SK-N-SH treated with all-trans-retinoic acid at 6 μM for 48 hours (cell line): ENCODE measurements around the gene MAPK8IP3.

Source experiments
- ATAC-seq: fragments of 200-7000 bp; cut with Tn5 transposase; 3 replicates; pipeline ENCODE4 v1.9.1; 2020; ENCODE audit warnings: mild to moderate bottlenecking, moderate library complexity
- ARNTL ChIP-seq: fragments of 450-650 bp; formaldehyde crosslinking; IDR thresholded peaks from 2 replicates; pipeline ENCODE4 v1.5.0; 2020; ENCODE audit warnings: low read depth, mild to moderate bottlenecking, moderate library complexity, borderline replicate concordance
- CREB5 ChIP-seq: fragments of 250-450 bp; sonication (Bioruptor Pico); IDR thresholded peaks from 2 replicates; pipeline ENCODE4 v1.5.1; 2020; ENCODE audit warnings: low read depth, mild to moderate bottlenecking, moderate library complexity
- CSDC2 ChIP-seq: fragments of 250-450 bp; sonication (Bioruptor Pico); IDR thresholded peaks from 2 replicates; pipeline ENCODE4 v1.5.0; 2020; ENCODE audit warnings: mild to moderate bottlenecking, moderate library complexity
- ESRRG ChIP-seq: fragments of 250-450 bp; sonication (Bioruptor Pico); IDR thresholded peaks from 2 replicates; pipeline ENCODE4 v1.6.1; 2021; ENCODE audit warnings: mild to moderate bottlenecking
- GLIS3 ChIP-seq: fragments of 250-450 bp; sonication (Bioruptor Pico); IDR thresholded peaks from 2 replicates; pipeline ENCODE4 v1.5.0; 2020; ENCODE audit warnings: mild to moderate bottlenecking, moderate library complexity
- OSR1 ChIP-seq: fragments of 250-450 bp; sonication (Bioruptor Pico); IDR thresholded peaks from 2 replicates; pipeline ENCODE4 v1.8.0; 2022; ENCODE audit warnings: moderate library complexity, mild to moderate bottlenecking, inconsistent platforms
- PATZ1 ChIP-seq: fragments of 250-450 bp; sonication (Bioruptor Pico); IDR thresholded peaks from 2 replicates; pipeline ENCODE4 v1.8.0; 2020; ENCODE audit warnings: mild to moderate bottlenecking, moderate library complexity, borderline replicate concordance
- PPARA ChIP-seq: fragments of 250-450 bp; sonication (Bioruptor Pico); IDR thresholded peaks from 2 replicates; pipeline ENCODE4 v1.5.0; 2020; ENCODE audit warnings: mild to moderate bottlenecking, borderline replicate concordance
- SNAI2 ChIP-seq: fragments of 250-450 bp; sonication (Bioruptor Pico); IDR thresholded peaks from 2 replicates; pipeline ENCODE4 v1.5.0; 2020; ENCODE audit warnings: mild to moderate bottlenecking, moderate library complexity
- TCF4 ChIP-seq: fragments of 250-450 bp; sonication (Bioruptor Pico); IDR thresholded peaks from 2 replicates; pipeline ENCODE4 v1.8.0; 2021; ENCODE audit warnings: mild to moderate bottlenecking, moderate library complexity, borderline replicate concordance
- TOX ChIP-seq: fragments of 250-450 bp; sonication (Bioruptor Pico); IDR thresholded peaks from 2 replicates; pipeline ENCODE4 v1.8.0; 2021; ENCODE audit warnings: mild to moderate bottlenecking, moderate library complexity, borderline replicate concordance
- ZC3H10 ChIP-seq: fragments of 250-450 bp; sonication (Bioruptor Pico); IDR thresholded peaks from 2 replicates; pipeline ENCODE4 v1.5.1; 2021; ENCODE audit warnings: mild to moderate bottlenecking, moderate library complexity
- ZFP3 ChIP-seq: fragments of 250-450 bp; sonication (Bioruptor Pico); IDR thresholded peaks from 2 replicates; pipeline ENCODE4 v1.5.0; 2020; ENCODE audit warnings: mild to moderate bottlenecking, moderate library complexity
- ZFP30 ChIP-seq: fragments of 450-650 bp; formaldehyde crosslinking; IDR thresholded peaks from 2 replicates; pipeline ENCODE4 v1.5.0; 2022; ENCODE audit warnings: mild to moderate bottlenecking, moderate library complexity
- ZNF565 ChIP-seq: fragments of 450-650 bp; formaldehyde crosslinking; conservative IDR thresholded peaks from 2 replicates; pipeline ENCODE4 v1.5.0; 2020; ENCODE audit warnings: low read depth, mild to moderate bottlenecking, moderate library complexity
- ZNF70 ChIP-seq: fragments of 450-650 bp; formaldehyde crosslinking; IDR thresholded peaks from 2 replicates; pipeline ENCODE4 v1.5.0; 2020; ENCODE audit warnings: mild to moderate bottlenecking, moderate library complexity
- ZNF8 ChIP-seq: fragments of 450-650 bp; formaldehyde crosslinking; IDR thresholded peaks from 2 replicates; pipeline ENCODE4 v1.5.0; 2020; ENCODE audit warnings: mild to moderate bottlenecking, moderate library complexity
- TF ChIP-seq, protein P1 (sequence below): fragments of 250-450 bp; sonication (Bioruptor Pico); IDR thresholded peaks from 2 replicates; pipeline ENCODE4 v1.5.0; 2020; ENCODE audit warnings: mild to moderate bottlenecking, moderate library complexity

The MAPK8IP3 gene

GRCh38 chr16:1734816-1735215 is 28.8 kb downstream of the MAPK8IP3 start:
- ATAC-seq: no peak
- TF ChIP-seq SNAI2 (CRISPR knock-in tag) (no peak), PPARA (CRISPR knock-in tag) (no peak), TOX (CRISPR knock-in tag) (no peak), ESRRG (CRISPR knock-in tag) (no peak), ARNTL (CRISPR knock-in tag) (no peak), CSDC2 (CRISPR knock-in tag) (no peak), CREB5 (CRISPR knock-in tag) (no peak), OSR1 (CRISPR knock-in tag) (no peak), ZFP3 (CRISPR knock-in tag) (no peak)

- TF ChIP-seq TOX (CRISPR knock-in tag) (no peak), OSR1 (CRISPR knock-in tag) (no peak), ZNF8 (CRISPR knock-in tag) (no peak), SNAI2 (CRISPR knock-in tag) (no peak), ESRRG (CRISPR knock-in tag) (no peak), CREB5 (CRISPR knock-in tag) (no peak), ZNF70 (CRISPR knock-in tag) (no peak), ZC3H10 (CRISPR knock-in tag) (no peak), TCF4 (CRISPR knock-in tag) (no peak), PPARA (CRISPR knock-in tag) (no peak)
- TF ChIP-seq, protein P1, sequence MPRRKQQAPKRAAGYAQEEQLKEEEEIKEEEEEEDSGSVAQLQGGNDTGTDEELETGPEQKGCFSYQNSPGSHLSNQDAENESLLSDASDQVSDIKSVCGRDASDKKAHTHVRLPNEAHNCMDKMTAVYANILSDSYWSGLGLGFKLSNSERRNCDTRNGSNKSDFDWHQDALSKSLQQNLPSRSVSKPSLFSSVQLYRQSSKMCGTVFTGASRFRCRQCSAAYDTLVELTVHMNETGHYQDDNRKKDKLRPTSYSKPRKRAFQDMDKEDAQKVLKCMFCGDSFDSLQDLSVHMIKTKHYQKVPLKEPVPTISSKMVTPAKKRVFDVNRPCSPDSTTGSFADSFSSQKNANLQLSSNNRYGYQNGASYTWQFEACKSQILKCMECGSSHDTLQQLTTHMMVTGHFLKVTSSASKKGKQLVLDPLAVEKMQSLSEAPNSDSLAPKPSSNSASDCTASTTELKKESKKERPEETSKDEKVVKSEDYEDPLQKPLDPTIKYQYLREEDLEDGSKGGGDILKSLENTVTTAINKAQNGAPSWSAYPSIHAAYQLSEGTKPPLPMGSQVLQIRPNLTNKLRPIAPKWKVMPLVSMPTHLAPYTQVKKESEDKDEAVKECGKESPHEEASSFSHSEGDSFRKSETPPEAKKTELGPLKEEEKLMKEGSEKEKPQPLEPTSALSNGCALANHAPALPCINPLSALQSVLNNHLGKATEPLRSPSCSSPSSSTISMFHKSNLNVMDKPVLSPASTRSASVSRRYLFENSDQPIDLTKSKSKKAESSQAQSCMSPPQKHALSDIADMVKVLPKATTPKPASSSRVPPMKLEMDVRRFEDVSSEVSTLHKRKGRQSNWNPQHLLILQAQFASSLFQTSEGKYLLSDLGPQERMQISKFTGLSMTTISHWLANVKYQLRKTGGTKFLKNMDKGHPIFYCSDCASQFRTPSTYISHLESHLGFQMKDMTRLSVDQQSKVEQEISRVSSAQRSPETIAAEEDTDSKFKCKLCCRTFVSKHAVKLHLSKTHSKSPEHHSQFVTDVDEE (CRISPR knock-in tag): no peak
- no peak for ATAC-seq
Observed at GRCh38 chr16:1740234-1740633, 34.2 kb downstream of the MAPK8IP3 start.

GRCh38 chr16:1740781-1741490 is 34.9 kb downstream of the MAPK8IP3 start:
- no peak for ATAC-seq

DNA sequence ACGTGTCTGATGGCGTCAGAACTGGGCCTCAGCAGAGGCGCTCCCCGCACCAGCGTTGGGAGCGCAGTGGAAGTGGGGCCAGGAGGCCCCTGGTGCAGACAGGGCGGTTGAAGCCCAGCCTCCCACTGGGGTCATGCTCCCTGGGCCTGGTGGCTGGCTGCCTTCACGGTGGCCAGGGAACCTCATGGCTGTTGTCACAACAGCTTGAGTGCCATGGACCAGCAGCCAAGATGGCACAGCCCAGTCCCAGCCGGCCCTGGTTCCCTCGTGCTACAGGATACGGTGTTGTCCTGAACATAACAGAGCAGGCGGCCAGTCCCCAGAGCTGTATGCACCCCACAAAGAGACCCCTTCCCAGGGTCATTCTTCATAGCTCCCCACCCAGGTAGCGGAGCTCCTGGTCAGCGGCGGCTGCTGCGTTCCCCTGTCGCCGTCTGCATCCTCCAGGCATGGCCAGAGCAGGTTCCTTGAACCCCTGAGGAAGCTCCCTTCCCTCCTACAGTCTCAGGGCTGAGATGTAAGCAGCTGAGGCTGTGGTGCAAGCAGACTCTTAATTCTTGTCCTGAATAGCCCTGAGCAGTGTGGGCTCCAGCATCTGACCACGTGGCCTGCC is 35.7 kb downstream of the MAPK8IP3 start:
- TF ChIP-seq ZC3H10 (CRISPR knock-in tag): no peak
- no peak for TF ChIP-seq PPARA (CRISPR knock-in tag)
- TF ChIP-seq ZNF565 (CRISPR knock-in tag): no peak
- TF ChIP-seq CSDC2 (CRISPR knock-in tag): no peak

More at GRCh38 chr16:1740781-1741490, 34.9 kb downstream of the MAPK8IP3 start:
- TF ChIP-seq TOX (CRISPR knock-in tag) (no peak), ZFP3 (CRISPR knock-in tag) (no peak), ZC3H10 (CRISPR knock-in tag) (no peak), PPARA (CRISPR knock-in tag) (no peak), ZNF8 (CRISPR knock-in tag) (no peak), ZNF565 (CRISPR knock-in tag) (no peak), PATZ1 (no peak), ZFP30 (no peak), GLIS3 (no peak)

More for the DNA sequence above, 35.7 kb downstream of the MAPK8IP3 start:
- ATAC-seq: no peak
